K562 (cell line): ENCODE data around the gene PPIAL4G. TPM values are rescaled to one million over a fixed set of nuclear protein-coding genes. Genes with fewer than 3 reads are reported as not detected.
A peak's percentile ranks its signal among the peaks of the same experiment; 100 is the strongest.
"Not testable (repeated sequence)": the region's sequence is repeated elsewhere in the genome, so short reads cannot be mapped to it uniquely, and the experiment has no call there.

Experiments used
- ATAC-seq: fragments of 200-7000 bp; cut with Tn5 transposase; 3 replicates; pipeline ENCODE4 v1.9.1; 2020; ENCODE audit warnings: moderate library complexity
- BruUV-seq: library from RNA; stranded (reverse); fragments of 400-500 nt; replicated peaks from 2 replicates; lab custom pipeline; 2021; lab: Mats Ljungman, UMichigan
- CTCF ChIA-PET: fragments of 300-600 bp; formaldehyde crosslinking; extraction: SDS; loops from one replicate; lab custom pipeline; 2021; ENCODE audit warnings: low intra/inter-chr PET ratio; lab: Yijun Ruan, JAX
- POLR2A ChIA-PET: fragments of 300-600, 350-650 bp; sonication (Branson Sonifier 250); formaldehyde crosslinking; extraction: SDS; loops from one replicate; lab custom pipeline; 2021; ENCODE audit warnings: antibody characterized with exemption, inconsistent platforms; lab: Yijun Ruan, JAX
- DNase-seq, 4 experiments: peaks; one replicate each; pipeline versions ENCODE4 v3.0.0 to v3.0.0-alpha.2; 2011 to 2018; ENCODE audit warnings: low spot score in 3 of 4, mixed read lengths in 3 of 4; ENCODE audit errors: extremely low read depth in 1 of 4
- FAIRE-seq: peaks from 2 replicates; lab custom pipeline; 2011; peaks lifted over from hg19 to GRCh38; lab: Jason Lieb, UNC
- H2AFZ ChIP-seq: 2 replicates; pipeline ENCODE4 v1.6.0; 2011; ENCODE audit warnings: low read depth, low read length, control low read depth, inconsistent platforms
- H3K27ac ChIP-seq: fragments of 200-600 bp; 3 replicates; pipeline ENCODE4 v1.8.0; 2011; ENCODE audit warnings: low read depth, mild to moderate bottlenecking, control low read depth, inconsistent platforms, low read length, moderate library complexity, mixed read lengths; ENCODE audit errors: extremely low read depth
- H3K27me3 ChIP-seq, 2 experiments: fragments of 300-600 bp in 1 of 2; 2 replicates in 1 of 2; 3 replicates in 1 of 2; pipeline versions ENCODE4 v1.6.0 to v1.8.0; 2011; ENCODE audit warnings: inconsistent platforms in 2 of 2, low read length in 2 of 2, mild to moderate bottlenecking in 1 of 2, mixed read lengths in 1 of 2, moderate library complexity in 1 of 2; ENCODE audit not compliant: control insufficient read depth in 2 of 2, insufficient read depth in 2 of 2
- H3K36me3 ChIP-seq: fragments of 300-600 bp; 3 replicates; pipeline ENCODE4 v1.8.0; 2011; ENCODE audit warnings: mild to moderate bottlenecking, low read length, inconsistent platforms; ENCODE audit not compliant: control insufficient read depth, insufficient read depth
- H3K4me1 ChIP-seq, 2 experiments: fragments of 200-600 bp in 1 of 2; replicated peaks in 1 of 2; 2 replicates in 1 of 2; 3 replicates in 1 of 2; pipeline versions ENCODE4 v1.5.1 to v1.8.0; 2011; ENCODE audit warnings: inconsistent platforms in 2 of 2, low read length in 2 of 2, mild to moderate bottlenecking in 1 of 2, mixed read lengths in 1 of 2, moderate library complexity in 1 of 2; ENCODE audit not compliant: control insufficient read depth in 2 of 2, insufficient read depth in 2 of 2
- H3K4me2 ChIP-seq: 2 replicates; pipeline ENCODE4 v1.6.1; 2011; ENCODE audit warnings: low read length, control low read depth, inconsistent platforms, mixed read lengths; ENCODE audit not compliant: insufficient read depth
- H3K4me3 ChIP-seq: fragments of 200-600 bp; sonication (generic), shearing (Covaris generic); 2 replicates; pipeline ENCODE4 v1.5.1; 2016; ENCODE audit warnings: control low read depth, inconsistent platforms
- H3K79me2 ChIP-seq: fragments of 200-600 bp; 3 replicates; pipeline ENCODE4 v1.8.0; 2011; ENCODE audit warnings: low read length, inconsistent platforms; ENCODE audit not compliant: control insufficient read depth, insufficient read depth
- H3K9ac ChIP-seq, 2 experiments: 2 replicates each; pipeline versions ENCODE4 v1.6.0 to v1.6.1; 2011; ENCODE audit warnings: low read depth in 2 of 2, low read length in 2 of 2, control low read depth in 1 of 2, inconsistent platforms in 1 of 2, mild to moderate bottlenecking in 1 of 2, mixed read lengths in 1 of 2; ENCODE audit not compliant: insufficient read depth in 1 of 2
- H3K9me1 ChIP-seq: one replicate; pipeline ENCODE4 v1.6.0; 2011; ENCODE audit warnings: inconsistent platforms, mild to moderate bottlenecking, low read length, moderate library complexity; ENCODE audit not compliant: control insufficient read depth, insufficient read depth
- H3K9me3 ChIP-seq: replicated peaks from 2 replicates; pipeline ENCODE4 v1.5.1; 2011; ENCODE audit warnings: low read depth, low read length, inconsistent platforms; ENCODE audit not compliant: control insufficient read depth, insufficient read depth
- H4K20me1 ChIP-seq: replicated peaks from 2 replicates; pipeline ENCODE4 v1.6.1; 2011; ENCODE audit warnings: low read length, inconsistent platforms, mixed read lengths; ENCODE audit not compliant: control insufficient read depth, insufficient read depth
- BCL6 ChIP-seq: fragments of 250-450 bp; sonication (Bioruptor Pico); IDR thresholded peaks from 2 replicates; pipeline ENCODE4 v1.4.0; 2020
- BHLHE40 ChIP-seq: IDR thresholded peaks from 2 replicates; pipeline ENCODE4 v1.6.1; 2011; ENCODE audit warnings: low read length, improper control_type of control experiment
- CBFB ChIP-seq: sonication (generic); formaldehyde crosslinking; IDR thresholded peaks from 2 replicates; pipeline ENCODE4 v1.4.0; 2020; ENCODE audit warnings: mild to moderate bottlenecking, missing genetic modification reagents
- CBX3 ChIP-seq, 2 experiments: IDR thresholded peaks; 1 replicate in 1 of 2; 2 replicates in 1 of 2; pipeline ENCODE4 v1.6.1; 2012; ENCODE audit warnings: inconsistent platforms in 2 of 2, low read length in 2 of 2, borderline replicate concordance in 1 of 2, control low read depth in 1 of 2
- CREM ChIP-seq: IDR thresholded peaks from 2 replicates; pipeline ENCODE4 v1.6.1; 2014; ENCODE audit warnings: antibody characterized with exemption, low read depth
- EGR1 ChIP-seq: fragments of 450-650 bp; conservative IDR thresholded peaks from 2 replicates; pipeline ENCODE4 v1.6.1; 2017; ENCODE audit warnings: mild to moderate bottlenecking
- EWSR1 ChIP-seq: fragments of 450-650 bp; IDR thresholded peaks from 2 replicates; pipeline ENCODE4 v1.6.1; 2018; ENCODE audit warnings: borderline replicate concordance, mild to moderate bottlenecking, low read depth, moderate library complexity; ENCODE audit not compliant: partially characterized antibody
- GTF2A2 ChIP-seq: IDR thresholded peaks from 2 replicates; pipeline ENCODE4 v1.6.1; 2016; ENCODE audit warnings: mild to moderate bottlenecking, missing genetic modification characterization, missing compliant biosample characterization
- NR2C1 ChIP-seq, 2 experiments: fragments of 450-650 bp; IDR thresholded peaks; 2 replicates each; pipeline ENCODE4 v1.6.1; 2017; ENCODE audit warnings: mild to moderate bottlenecking in 2 of 2, antibody characterized with exemption in 1 of 2, inconsistent platforms in 1 of 2, missing compliant biosample characterization in 1 of 2, missing genetic modification characterization in 1 of 2
- SAFB ChIP-seq: fragments of 200-400 bp; formaldehyde crosslinking; IDR thresholded peaks from 2 replicates; pipeline ENCODE4 v1.6.1; 2017; ENCODE audit warnings: low read depth, low read length, borderline replicate concordance
- STAG1 ChIP-seq: sonication (generic); formaldehyde crosslinking; IDR thresholded peaks from 2 replicates; pipeline ENCODE4 v1.5.0; 2020; ENCODE audit warnings: missing genetic modification reagents, borderline replicate concordance
- TRIM28 ChIP-seq: fragments of 450-650 bp; IDR thresholded peaks from 2 replicates; pipeline ENCODE4 v1.6.1; 2017
- ZBED1 ChIP-seq: IDR thresholded peaks from 2 replicates; pipeline ENCODE4 v1.6.1; 2014
- ZNF12 ChIP-seq: sonication (generic); formaldehyde crosslinking; IDR thresholded peaks from 2 replicates; pipeline ENCODE4 v1.4.0; 2020; ENCODE audit warnings: mild to moderate bottlenecking, missing genetic modification reagents
- ZNF282 ChIP-seq: sonication (generic); formaldehyde crosslinking; IDR thresholded peaks from 2 replicates; pipeline ENCODE4 v1.8.1; 2023; ENCODE audit warnings: missing genetic modification reagents
- ZNF583 ChIP-seq: fragments of 250-450 bp; sonication (Bioruptor Pico); IDR thresholded peaks from 2 replicates; pipeline ENCODE4 v1.4.0; 2020
- ZNF668 ChIP-seq: fragments of 250-450 bp; sonication (Bioruptor Pico); IDR thresholded peaks from 2 replicates; pipeline ENCODE4 v1.8.0; 2022; ENCODE audit warnings: mild to moderate bottlenecking, inconsistent platforms
- ZNF76 ChIP-seq: fragments of 250-450 bp; sonication (Bioruptor Pico); IDR thresholded peaks from 2 replicates; pipeline ENCODE4 v1.4.0; 2020; ENCODE audit warnings: mild to moderate bottlenecking, moderate library complexity, borderline replicate concordance
- WGBS: fragments of 100-300 bp; shearing (Covaris generic); methylation state at CpG from one replicate; pipeline ENCODE4 v1.1.6; 2016; ENCODE audit warnings: low coverage, mixed read lengths; ENCODE audit not compliant: insufficient coverage; ENCODE audit errors: missing lambda C conversion rate; 5-methylcytosine and 5-hydroxymethylcytosine counted together
- in situ Hi-C: fragments of 300-500 bp; cut with MboI; formaldehyde crosslinking; loops from 4 replicates; pipeline ENCODE4 v1.15.0; 2018; ENCODE audit warnings: inconsistent platforms, mixed read lengths
- intact Hi-C: fragments of 100-400 bp; cut with micrococcal nuclease; formaldehyde crosslinking; loops from 2 replicates; pipeline ENCODE4 v1.14.2; 2022
- polyA plus RNA-seq, 8 experiments: library from polyadenylated mRNA; depleted of rRNA in 4 of 8; stranded (reverse) in 5 of 8; unstranded in 3 of 8; fragments of >200 nt; fragmentation: Nextera tagmentation in 2 of 8; fragmentation: Illumina TruSeq in 1 of 8; extraction: Ambion mirVana in 2 of 8; extraction: Trizol in 1 of 8; gene quantifications; 2 replicates each; pipeline versions ENCODE4 v1.2.1 to v1.2.3, GENCODE V29; 2011 to 2014; ENCODE audit warnings: inconsistent platforms in 1 of 8, missing spikeins in 1 of 8
- total RNA-seq, 7 experiments: library from RNA; depleted of rRNA in 6 of 7; stranded (reverse); fragments of >200 nt in 6 of 7; fragmentation: Illumina TruSeq in 2 of 7; extraction: Trizol in 2 of 7; gene quantifications; 2 replicates each; pipeline versions ENCODE4 v1.2.1 to v1.2.3, GENCODE V29; 2011 to 2021; ENCODE audit warnings: low replicate concordance in 1 of 7
- TF ChIP-seq, protein P1 (sequence below): fragments of 450-650 bp; formaldehyde crosslinking; IDR thresholded peaks from 2 replicates; pipeline ENCODE4 v1.4.0; 2020; ENCODE audit warnings: mild to moderate bottlenecking, moderate library complexity
- TF ChIP-seq, protein P2 (sequence below): sonication (generic); formaldehyde crosslinking; IDR thresholded peaks from 2 replicates; pipeline ENCODE4 v1.8.0; 2022; ENCODE audit warnings: missing genetic modification reagents, mild to moderate bottlenecking, moderate library complexity, borderline replicate concordance
- TF ChIP-seq, protein P3 (sequence below), 2 experiments: fragments of 450-650 bp in 1 of 2; sonication (generic) in 1 of 2; formaldehyde crosslinking; conservative IDR thresholded peaks; 2 replicates each; pipeline versions ENCODE4 v1.4.0 to v1.8.1; 2020 to 2022; ENCODE audit warnings: mild to moderate bottlenecking in 1 of 2, missing genetic modification reagents in 1 of 2

The PPIAL4G gene
- total and polyA plus RNA-seq, 9 of the 15 experiments (the other 6 are each of a cell fraction or from before 2014, with no cell fraction given), result not detected

DNA sequence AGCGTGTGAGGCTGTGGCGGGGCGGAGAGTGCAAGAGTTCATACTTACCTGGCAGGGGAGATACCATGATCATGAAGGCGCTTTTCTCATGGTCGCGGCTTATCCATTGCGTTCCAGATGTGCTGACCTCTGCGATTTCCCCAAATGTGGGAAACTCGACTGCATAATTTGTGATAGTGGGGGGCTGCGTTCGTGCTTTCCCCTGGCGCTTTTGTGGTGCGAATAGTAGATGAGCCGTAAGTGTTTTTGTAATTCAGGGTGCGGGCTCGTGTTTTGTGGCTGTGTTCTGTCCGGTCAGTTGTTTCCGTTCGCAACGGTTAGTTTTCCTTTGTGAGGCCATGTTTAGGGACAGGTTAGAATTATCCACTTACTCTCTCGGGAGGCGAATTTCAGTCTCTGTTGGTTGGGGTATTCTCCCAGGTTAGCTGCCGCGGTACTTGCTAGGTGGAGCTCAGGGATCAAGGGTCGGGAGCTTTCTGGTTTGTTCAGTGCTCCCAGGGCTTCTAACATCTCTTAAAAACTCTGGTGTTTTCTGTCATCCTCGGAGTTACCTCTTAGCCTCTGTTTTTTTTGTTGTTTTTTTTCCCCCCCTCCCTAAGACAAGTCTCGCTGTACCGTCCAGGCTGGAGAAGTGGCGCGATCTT is 39.6 kb upstream of the PPIAL4G start:
- H3K4me1 ChIP-seq, FAIRE-seq, H3K4me3 ChIP-seq, in situ Hi-C loops, H3K9me3 ChIP-seq, H3K36me3 ChIP-seq, H3K27me3 ChIP-seq, H2AFZ ChIP-seq, intact Hi-C loops, H3K9ac ChIP-seq, H3K9me1 ChIP-seq, H4K20me1 ChIP-seq, CTCF ChIA-PET, H3K79me2 ChIP-seq, H3K27ac ChIP-seq: not testable (repeated sequence)
- BruUV-seq, result TSS peak; percentile 99
- DNase-seq (peak in 3 of 4 experiments; percentile 71 to 97 (median 84)), ATAC-seq (peak; percentile 97)
- POLR2A ChIA-PET, result interaction anchor here (0.6 to 1.3 kb wide), 6 partner anchors 134 to 259 kb away, joined by 3 to 9 read pairs (median 3); no protein-coding TSS in a partner anchor
- peak overlapping the region; percentile 18; the same call in 1 of the 2 replicates for H3K4me2 ChIP-seq
- 0% methylated on average over 23 of the region's 30 CpGs for WGBS
- TF ChIP-seq BCL6 (CRISPR knock-in tag) (peak; percentile 91), CBFB (CRISPR knock-in tag) (peak; percentile 50; the same call in 1 of the 2 replicates), ZNF583 (peak; percentile 86), ZBED1 (peak; percentile 100), ZNF282 (CRISPR knock-in tag) (peak; percentile 55; the same call in 1 of the 2 replicates), EWSR1 (peak; percentile 98), NR2C1 (IDR thresholded peaks at IDR 0.05) (peak; percentile 50; the same call in 1 of the 2 replicates), NR2C1 (tag; IDR thresholded peaks at IDR 0.05) (peak; percentile 77), SAFB (0 out of 2 replicates have a peak, but pooled peaks have one; percentile 27), ZNF76 (CRISPR knock-in tag) (peak; percentile 66; the same call in 1 of the 2 replicates), CREM (peak; percentile 80), TRIM28 (peak; percentile 52; the same call in 1 of the 2 replicates), CBX3 (IDR thresholded peaks at IDR 0.05; ENCODE audit: borderline replicate concordance in 1 of 2, low read length in 2 of 2) (peak in 1 of 2 experiments; percentile 75; a peak in 1 of 3 replicates), STAG1 (peak; percentile 7; the same call in 1 of the 2 replicates), GTF2A2 (peak; percentile 79; the same call in 1 of the 2 replicates), EGR1 (peak; percentile 42), ZNF668 (peak; percentile 32; the same call in 1 of the 2 replicates), ZNF12 (CRISPR knock-in tag) (peak; percentile 37; the same call in 1 of the 2 replicates), BHLHE40 (peak; percentile 54; the same call in 1 of the 2 replicates)
- TF ChIP-seq, protein P1, sequence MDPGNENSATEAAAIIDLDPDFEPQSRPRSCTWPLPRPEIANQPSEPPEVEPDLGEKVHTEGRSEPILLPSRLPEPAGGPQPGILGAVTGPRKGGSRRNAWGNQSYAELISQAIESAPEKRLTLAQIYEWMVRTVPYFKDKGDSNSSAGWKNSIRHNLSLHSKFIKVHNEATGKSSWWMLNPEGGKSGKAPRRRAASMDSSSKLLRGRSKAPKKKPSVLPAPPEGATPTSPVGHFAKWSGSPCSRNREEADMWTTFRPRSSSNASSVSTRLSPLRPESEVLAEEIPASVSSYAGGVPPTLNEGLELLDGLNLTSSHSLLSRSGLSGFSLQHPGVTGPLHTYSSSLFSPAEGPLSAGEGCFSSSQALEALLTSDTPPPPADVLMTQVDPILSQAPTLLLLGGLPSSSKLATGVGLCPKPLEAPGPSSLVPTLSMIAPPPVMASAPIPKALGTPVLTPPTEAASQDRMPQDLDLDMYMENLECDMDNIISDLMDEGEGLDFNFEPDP, result peak; percentile 99
- TF ChIP-seq, protein P2, sequence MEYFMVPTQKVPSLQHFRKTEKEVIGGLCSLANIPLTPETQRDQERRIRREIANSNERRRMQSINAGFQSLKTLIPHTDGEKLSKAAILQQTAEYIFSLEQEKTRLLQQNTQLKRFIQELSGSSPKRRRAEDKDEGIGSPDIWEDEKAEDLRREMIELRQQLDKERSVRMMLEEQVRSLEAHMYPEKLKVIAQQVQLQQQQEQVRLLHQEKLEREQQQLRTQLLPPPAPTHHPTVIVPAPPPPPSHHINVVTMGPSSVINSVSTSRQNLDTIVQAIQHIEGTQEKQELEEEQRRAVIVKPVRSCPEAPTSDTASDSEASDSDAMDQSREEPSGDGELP (CRISPR knock-in tag), result peak; percentile 80
- TF ChIP-seq, protein P3, sequence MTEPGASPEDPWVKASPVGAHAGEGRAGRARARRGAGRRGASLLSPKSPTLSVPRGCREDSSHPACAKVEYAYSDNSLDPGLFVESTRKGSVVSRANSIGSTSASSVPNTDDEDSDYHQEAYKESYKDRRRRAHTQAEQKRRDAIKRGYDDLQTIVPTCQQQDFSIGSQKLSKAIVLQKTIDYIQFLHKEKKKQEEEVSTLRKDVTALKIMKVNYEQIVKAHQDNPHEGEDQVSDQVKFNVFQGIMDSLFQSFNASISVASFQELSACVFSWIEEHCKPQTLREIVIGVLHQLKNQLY (CRISPR knock-in tag; conservative IDR thresholded peaks at IDR 0.05), result peak; percentile 95 to 100
